Tibial artery (tissue), 4 donors: ENCODE data around the gene C10orf90.

Experiments
- DNase-seq, 2 donors: peaks; one replicate each; pipeline ENCODE4 v3.0.0-alpha.2; 2019
- H3K27ac ChIP-seq, 2 donors: fragments of 200-600 bp; sonication (generic) in 1 of 2; 1 replicate in 1 of 2; 2 replicates in 1 of 2; pipeline ENCODE4 v1.5.1; 2018 to 2019; ENCODE audit warnings: mild to moderate bottlenecking in 1 of 2
- H3K27me3 ChIP-seq, 2 donors: fragments of 200-600 bp; sonication (generic) in 1 of 2; one replicate each; pipeline versions ENCODE4 v1.5.1 to v1.6.0; 2016 to 2019
- H3K36me3 ChIP-seq, 3 donors: fragments of 200-600 bp; sonication (generic) in 2 of 3; one replicate each; pipeline ENCODE4 v1.5.1; 2016 to 2019; ENCODE audit warnings: mild to moderate bottlenecking in 2 of 3
- H3K4me1 ChIP-seq, 4 donors: fragments of 200-600 bp; sonication (generic) in 2 of 4; 1 replicate in 3 of 4; 2 replicates in 1 of 4; pipeline ENCODE4 v1.5.1; 2016 to 2019
- H3K4me3 ChIP-seq, 2 donors: fragments of 200-600 bp; sonication (generic) in 1 of 2; 1 replicate in 1 of 2; 2 replicates in 1 of 2; pipeline ENCODE4 v1.5.1; 2018 to 2019; ENCODE audit warnings: mild to moderate bottlenecking in 2 of 2
- H3K9me3 ChIP-seq, 3 donors: fragments of 200-600 bp; sonication (generic) in 1 of 3; one replicate each; pipeline ENCODE4 v1.5.1; 2016 to 2019
- intact Hi-C: fragments of 100-400 bp; cut with DNase I; formaldehyde crosslinking; loops from one replicate; pipeline ENCODE4 v1.15.0; 2023; ENCODE audit warnings: low total_unique reads
- TF ChIP-seq, protein P1 (sequence below), 2 experiments: fragments of 200-600 bp in 1 of 2; fragments of 450-650 bp in 1 of 2; IDR thresholded peaks; one replicate each; pipeline ENCODE4 v1.5.1; 2017 to 2019; ENCODE audit warnings: antibody characterized with exemption in 2 of 2, mild to moderate bottlenecking in 1 of 2, moderate library complexity in 1 of 2

Gene C10orf90

DNA sequence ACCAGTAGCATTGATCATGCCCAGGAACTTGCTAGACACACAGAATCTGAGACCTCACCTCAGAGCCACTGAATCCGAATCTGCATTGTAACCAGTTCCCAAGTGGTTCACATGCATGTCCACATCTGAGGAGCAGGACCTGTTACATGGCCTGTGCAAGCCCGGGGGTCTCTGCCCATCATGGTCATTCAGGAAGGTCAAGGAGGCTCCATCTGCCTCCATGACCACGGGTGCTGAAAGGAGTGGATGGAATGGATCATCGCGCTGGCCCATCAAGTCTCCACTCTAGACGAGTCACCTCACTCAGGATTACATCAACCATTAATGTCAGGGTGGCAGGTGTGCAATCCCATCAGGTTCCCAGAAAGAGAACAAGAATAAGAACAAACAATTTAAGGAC lies 196.5 kb downstream of the C10orf90 start:
- Histone ChIP-seq H3K9me3 (no peaks in the 10 kb centered on the region), H3K27ac (no peak overlapping the region), H3K36me3 (no peaks in the 10 kb centered on the region), H3K27me3 (no peaks in the 10 kb centered on the region), H3K4me3 (no peak overlapping the region), H3K4me1 (peaks cover 0 to 11% (median 4%) of the 10 kb centered on the region in 4 donors)
- no peak for DNase-seq
- TF ChIP-seq, protein P1, sequence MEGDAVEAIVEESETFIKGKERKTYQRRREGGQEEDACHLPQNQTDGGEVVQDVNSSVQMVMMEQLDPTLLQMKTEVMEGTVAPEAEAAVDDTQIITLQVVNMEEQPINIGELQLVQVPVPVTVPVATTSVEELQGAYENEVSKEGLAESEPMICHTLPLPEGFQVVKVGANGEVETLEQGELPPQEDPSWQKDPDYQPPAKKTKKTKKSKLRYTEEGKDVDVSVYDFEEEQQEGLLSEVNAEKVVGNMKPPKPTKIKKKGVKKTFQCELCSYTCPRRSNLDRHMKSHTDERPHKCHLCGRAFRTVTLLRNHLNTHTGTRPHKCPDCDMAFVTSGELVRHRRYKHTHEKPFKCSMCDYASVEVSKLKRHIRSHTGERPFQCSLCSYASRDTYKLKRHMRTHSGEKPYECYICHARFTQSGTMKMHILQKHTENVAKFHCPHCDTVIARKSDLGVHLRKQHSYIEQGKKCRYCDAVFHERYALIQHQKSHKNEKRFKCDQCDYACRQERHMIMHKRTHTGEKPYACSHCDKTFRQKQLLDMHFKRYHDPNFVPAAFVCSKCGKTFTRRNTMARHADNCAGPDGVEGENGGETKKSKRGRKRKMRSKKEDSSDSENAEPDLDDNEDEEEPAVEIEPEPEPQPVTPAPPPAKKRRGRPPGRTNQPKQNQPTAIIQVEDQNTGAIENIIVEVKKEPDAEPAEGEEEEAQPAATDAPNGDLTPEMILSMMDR (IDR thresholded peaks at IDR 0.05): no peak
- intact Hi-C loops: no loop called here

DNA sequence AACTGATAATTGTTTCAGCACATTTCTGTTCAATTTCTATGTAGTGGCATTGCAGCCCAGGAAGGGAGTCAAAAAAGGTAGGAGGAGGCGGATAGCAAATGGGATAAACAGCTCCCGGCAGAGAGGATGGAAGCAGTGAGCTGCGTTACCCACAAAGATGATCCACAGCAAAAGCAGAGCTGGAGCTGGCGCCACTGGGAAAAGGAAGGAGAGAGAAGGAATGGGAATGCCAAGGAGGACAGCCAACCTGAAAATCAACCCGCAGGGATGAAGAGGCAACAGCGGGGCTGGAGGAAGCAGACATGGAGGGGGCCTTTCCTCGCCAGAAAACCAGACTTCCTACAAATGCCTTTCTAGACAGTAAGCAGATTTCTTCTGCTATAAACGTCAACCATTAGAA lies 199.5 kb downstream of the C10orf90 start:
- no peaks in the 10 kb centered on the region for H3K9me3 ChIP-seq
- no peak for DNase-seq
- intact Hi-C loops: no loop called here
- H3K27ac ChIP-seq: no peak overlapping the region
- H3K4me1 ChIP-seq: peaks cover 0 to 2% (median 1%) of the 10 kb centered on the region in 4 donors
- no peak overlapping the region for H3K4me3 ChIP-seq
- no peaks in the 10 kb centered on the region for H3K36me3 ChIP-seq
- no peaks in the 10 kb centered on the region for H3K27me3 ChIP-seq
- TF ChIP-seq, protein P1 (IDR thresholded peaks at IDR 0.05): no peak

DNA sequence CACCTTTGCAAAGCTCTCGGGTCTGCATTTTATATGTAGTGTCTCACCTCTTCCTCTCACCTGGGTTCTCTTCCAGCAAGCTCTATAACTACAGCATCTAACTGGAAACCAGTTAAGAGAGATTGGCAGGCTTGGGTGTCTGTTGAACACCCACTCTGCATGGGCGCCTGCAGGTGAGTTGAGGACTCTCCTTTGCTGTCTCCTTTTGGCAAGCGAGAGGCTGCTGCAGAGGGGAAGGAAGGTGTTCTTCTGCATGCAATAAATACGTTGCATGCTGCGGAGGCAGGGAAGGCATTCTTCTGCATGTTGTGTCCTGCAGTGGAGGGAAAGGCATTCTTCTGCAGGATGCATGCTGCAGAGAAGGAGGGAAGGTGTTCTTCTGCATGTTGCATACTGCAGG lies 200.8 kb downstream of the C10orf90 start:
- no peaks in the 10 kb centered on the region for H3K9me3 ChIP-seq
- no peaks in the 10 kb centered on the region for H3K27me3 ChIP-seq
- no peaks in the 10 kb centered on the region for H3K36me3 ChIP-seq
- no peak overlapping the region for H3K4me3 ChIP-seq
- TF ChIP-seq, protein P1 (IDR thresholded peaks at IDR 0.05): no peak
- H3K4me1 ChIP-seq: no peaks in the 10 kb centered on the region
- intact Hi-C loops: no loop called here
- no peak for DNase-seq
- no peak overlapping the region for H3K27ac ChIP-seq

DNA sequence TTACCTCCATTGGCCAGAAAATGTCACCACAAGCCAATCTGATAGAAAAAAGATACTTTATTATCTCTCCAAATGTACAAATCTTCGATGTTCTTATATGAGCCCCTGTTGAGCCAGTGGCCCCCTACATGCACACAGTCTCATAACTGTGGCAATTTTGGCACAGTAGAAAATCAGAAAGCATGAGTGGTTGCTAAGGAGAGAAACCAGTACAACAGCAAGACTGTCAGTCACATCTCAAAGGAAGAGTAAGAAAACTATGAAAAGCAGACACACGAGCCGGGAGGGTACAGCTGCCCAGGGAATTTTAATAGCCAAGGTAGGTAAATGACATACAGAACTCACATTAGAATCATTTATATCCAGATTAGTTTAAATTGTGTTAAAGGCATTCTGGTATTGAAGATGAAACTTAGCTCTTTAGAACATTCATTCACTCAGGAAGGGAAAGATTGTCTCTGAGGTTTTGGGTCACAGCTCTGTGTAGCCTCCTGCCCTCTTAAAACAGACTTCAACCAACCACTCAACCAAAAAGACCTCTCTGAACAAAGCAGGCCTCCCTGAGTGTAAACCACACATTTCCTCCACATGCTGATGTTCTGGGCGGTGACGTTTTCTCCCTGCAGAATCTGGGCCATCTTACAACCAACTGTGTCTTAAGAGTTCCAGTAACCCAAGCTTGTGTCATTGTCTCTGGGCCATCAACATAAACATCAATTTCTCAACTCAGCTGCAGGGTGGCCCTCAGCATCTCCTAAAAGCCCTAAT lies 201.4 kb downstream of the C10orf90 start:
- TF ChIP-seq, protein P1 (IDR thresholded peaks at IDR 0.05): no peak
- Histone ChIP-seq H3K36me3 (no peaks in the 10 kb centered on the region), H3K4me3 (no peak overlapping the region), H3K9me3 (no peaks in the 10 kb centered on the region), H3K4me1 (no peaks in the 10 kb centered on the region), H3K27ac (no peak overlapping the region), H3K27me3 (no peaks in the 10 kb centered on the region)
- DNase-seq: no peak
- intact Hi-C loops: no loop called here

DNA sequence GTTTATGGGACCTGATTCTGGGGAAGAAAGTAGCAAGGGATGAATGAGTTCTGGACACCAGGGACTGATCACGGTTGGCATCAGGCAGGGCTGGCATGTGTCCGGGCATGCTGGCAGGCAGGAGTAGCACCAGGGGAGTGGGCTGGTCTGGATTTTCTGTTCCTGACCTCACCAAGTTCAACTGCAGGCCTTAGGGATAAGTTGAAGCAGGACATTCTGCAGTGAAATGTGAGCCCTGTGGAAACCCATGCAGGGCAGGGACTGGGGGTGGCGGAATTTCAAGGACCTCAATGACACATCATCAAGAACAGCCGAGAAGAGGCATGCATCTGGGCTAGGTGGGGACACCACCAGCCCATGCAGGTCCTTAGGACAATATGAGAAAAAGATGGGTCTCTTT lies 202.0 kb downstream of the C10orf90 start:
- Histone ChIP-seq H3K36me3 (no peaks in the 10 kb centered on the region), H3K27ac (no peak overlapping the region), H3K4me3 (no peak overlapping the region), H3K4me1 (no peaks in the 10 kb centered on the region), H3K9me3 (no peaks in the 10 kb centered on the region), H3K27me3 (no peaks in the 10 kb centered on the region)
- intact Hi-C loops: no loop called here
- TF ChIP-seq, protein P1 (IDR thresholded peaks at IDR 0.05): no peak
- DNase-seq: no peak
